Stimulated activated CD4-positive, alpha-beta T cell treated with anti-CD3 and anti-CD28 coated beads, Interleukin-2, amount 100 ng/mL, for 24 hours (primary cell): ENCODE data around the gene GPHN.
A peak's percentile ranks its signal among the peaks of the same experiment; 100 is the strongest.

Experiments used
- DNase-seq, 2 donors: peaks; one replicate each; pipeline ENCODE4 v3.0.0-alpha.2; 2020

The GPHN gene

DNA sequence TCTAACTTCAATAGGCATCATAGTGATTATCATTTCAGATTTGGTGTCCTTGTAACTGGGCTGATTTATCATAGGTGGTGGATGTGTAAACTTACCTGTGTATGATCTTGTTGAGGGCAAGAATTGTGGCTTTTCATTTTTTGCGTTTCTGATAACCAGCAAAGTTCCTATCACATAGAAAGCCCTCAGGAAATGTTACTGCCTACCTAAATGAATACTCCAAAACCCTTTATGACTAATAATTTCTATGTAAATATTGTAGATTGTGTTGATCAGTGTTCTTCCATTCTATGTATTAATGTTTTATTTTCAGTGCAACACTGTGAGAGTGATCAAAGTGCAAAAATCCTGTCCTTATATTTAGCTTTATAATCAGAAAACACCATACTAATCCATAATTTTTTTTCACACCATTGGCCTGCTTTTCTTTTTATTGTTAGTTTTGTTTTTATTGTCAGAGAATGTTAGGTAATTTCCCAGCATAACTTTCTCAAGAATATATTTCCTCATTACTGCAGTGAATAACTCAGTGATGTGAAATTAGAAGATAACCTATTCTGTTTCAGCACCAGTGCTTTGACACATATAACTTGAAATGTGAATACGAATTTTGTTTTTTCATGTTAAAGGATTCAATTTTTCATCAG lies 94.1 kb downstream of the GPHN start:
- DNase-seq = no peak

DNA sequence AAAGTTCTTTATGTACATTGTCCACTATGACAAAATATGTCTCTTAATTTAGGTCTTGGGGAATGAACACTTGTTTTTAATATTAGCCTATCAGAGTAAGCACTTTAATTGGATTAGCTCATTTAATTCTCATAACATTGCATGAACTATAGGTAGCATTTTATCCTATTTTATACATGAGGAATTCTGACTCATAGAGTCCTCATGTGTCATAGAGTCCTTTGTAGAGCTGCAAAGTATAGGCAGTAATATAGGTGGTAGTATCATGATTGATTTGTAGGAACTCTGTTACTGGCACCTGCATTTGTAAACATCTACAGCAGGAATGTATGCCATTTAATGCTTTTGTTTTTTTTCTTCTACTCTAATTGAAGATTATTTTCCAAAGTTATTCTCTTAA lies 96.0 kb downstream of the GPHN start:
- DNase-seq = no peak

DNA sequence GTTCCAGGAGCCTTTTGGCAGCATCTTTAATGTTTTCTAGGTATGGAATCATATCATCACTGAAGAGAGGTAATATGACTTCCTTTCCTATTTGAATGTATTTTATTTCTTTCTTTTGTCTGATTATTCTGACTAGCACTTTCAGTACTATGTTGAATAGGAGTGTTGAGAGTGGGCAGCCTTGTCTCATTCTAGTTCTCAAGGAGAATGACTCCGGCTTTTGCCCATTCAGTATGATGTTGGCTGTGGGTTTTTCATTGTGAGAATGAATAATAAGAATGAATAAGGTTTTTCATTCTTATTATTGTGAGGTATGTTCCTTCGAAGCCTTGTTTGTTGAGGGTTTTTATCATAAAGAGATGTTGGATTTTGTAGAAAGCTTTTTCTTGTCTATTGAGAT lies 98.9 kb downstream of the GPHN start:
- DNase-seq = no peak

DNA sequence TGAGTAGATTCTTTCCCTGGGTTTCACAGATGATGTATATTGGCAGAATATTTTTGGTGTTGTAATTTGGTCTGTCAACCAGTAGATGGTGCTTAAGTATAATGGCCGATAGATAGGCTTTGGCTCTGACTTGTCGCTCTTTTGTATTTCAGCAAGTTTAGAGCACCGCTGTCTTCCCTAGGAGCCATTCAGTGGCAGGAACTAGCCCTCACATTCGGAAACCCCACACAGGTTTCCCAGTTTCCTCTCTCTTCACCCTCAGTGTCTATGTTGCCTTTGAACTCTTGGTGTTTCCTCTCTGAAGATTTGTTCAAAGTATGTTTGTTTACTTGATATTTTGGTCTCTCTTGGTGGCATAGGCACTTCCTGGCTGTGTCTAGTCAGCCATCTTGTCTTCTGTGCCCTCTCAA lies 102.2 kb downstream of the GPHN start:
- DNase-seq = no peak

DNA sequence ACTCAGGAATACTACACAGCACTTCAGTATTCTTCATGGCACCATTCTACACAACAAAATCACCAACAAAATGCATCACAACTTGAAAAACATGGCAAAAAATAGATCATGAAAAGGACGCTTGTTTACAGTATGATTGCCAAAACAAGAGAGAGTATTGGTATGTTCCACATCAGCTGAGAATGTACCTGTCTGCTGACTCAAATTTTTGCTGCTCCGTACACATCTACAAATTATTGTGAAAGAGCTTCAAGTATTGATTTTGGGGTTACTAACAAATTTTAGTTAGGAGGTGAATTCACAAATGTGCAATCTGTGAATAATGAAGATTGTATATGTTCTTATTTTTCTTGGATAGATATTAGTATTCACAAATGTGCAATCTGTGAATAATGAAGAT lies 105.4 kb downstream of the GPHN start:
- DNase-seq = no peak

DNA sequence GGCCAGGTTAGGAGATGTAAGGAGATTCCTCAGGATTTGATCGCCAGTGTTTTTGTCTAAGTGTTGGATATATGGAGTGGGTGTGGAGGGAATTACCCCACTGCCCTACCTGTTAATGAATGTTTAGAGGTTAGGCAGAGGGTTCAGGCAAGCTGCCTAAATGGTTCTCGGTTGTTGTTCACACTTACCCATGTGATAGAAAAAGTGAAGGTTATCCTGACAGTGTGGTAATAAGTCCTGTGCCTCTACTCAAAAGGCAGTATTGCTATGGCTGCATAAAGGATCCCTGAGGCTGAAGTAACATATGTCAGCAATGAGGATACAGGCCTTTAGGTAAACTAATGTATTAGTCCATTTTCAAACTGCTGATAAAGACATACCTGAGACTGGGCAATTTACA lies 112.0 kb downstream of the GPHN start:
- DNase-seq = no peak

DNA sequence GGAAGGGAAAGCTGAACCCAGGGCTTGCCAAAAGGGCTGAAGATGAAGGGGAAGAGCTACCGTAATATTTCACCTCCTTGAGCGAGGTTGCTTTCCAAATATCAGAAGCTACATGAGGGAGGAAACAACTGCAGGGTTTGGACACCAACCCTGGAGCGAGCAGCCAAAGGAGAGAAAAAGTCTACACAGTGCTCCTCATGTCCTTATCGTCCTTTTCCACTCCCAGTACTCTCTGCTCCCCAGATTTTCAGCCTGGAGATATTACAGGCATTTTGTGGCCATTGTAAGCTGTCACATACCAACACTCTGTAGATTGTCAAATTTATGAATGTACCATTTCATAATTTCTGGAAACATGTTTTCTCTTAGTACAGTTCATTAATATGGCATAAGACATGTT lies 115.9 kb downstream of the GPHN start:
- no peak for DNase-seq

DNA sequence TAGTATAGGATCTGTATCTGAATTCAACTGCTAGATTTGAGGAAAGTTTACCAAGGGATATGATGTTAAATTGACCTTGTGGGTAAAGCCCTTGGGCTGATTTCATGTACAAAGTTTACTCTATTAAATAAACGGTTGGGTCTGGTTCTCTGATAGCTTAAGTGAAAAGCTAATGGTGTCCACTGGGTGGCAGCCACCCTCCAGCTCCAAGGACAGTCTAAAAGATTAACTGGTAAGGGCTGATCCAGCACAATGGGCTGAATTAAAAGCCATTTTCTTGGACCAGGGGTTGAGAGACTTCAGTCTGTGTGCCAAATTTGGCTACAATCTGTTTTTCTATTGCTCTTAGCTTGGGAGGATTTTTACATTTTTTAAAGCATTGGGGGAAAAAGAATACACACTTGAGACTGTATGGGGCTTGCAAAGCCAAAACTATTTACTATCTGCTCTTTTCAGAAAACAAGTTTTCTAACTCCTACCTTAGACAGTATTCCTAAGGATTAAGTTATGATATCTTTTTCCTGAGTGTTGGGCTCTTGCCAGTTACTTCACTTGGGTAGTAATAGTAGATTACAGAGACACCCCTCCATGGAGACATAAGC lies 116.5 kb downstream of the GPHN start:
- peak; percentile 34 to 42 for DNase-seq

DNA sequence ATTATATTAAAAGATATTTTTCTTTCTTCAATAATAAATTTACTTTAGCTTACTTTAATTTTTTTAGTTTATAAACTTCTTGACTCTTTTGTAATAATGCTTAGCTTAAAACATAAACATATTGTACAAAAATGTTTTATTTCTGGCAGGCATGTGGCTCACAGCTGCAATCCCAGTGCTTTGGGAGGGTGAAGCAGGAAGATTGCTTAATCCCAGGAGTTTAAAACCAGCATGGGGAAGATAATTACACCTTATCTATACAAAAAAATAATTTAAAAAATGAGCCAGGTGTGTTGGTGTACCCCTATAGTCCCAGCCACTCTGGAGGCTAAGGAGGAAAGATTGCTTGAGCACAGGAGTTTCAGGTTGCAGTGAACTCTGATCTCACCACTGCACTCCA lies 120.7 kb downstream of the GPHN start:
- DNase-seq = no peak

DNA sequence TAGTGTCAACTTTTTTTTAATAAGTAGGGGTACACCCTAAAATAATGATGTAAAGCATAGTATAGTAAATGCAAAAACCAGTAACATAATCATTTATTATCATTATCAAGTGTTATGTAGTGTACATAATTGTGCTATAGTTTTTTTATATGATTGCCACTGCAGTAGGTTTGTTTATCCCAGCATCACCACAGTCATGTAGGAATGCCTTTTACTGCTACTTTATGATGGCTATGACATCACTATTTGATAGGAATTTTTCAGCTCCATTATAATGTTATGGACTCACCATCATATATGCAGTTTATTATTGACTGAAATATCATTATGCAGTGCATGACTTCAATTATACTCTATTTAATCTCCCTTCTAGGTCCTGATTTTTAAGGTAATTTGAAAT lies 121.6 kb downstream of the GPHN start:
- DNase-seq = no peak

DNA sequence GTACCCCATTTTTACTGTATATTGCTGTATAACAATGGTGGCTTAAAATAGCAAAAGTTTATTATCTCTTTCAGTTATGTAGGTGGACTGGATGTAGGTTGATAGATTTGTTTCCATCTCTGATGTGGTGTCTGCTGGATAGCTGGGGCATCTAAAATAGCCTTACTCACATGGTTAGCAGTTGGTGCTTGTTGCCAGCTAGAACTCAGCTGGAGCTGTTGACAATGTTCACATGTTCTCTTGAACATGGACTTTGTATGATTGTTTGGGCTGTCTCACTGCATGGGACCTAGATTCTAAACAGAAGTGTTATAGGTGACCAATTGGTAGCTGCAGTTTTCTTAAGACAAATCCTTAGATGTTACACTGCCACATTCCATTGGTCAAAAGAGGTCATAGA lies 126.9 kb downstream of the GPHN start:
- no peak for DNase-seq

DNA sequence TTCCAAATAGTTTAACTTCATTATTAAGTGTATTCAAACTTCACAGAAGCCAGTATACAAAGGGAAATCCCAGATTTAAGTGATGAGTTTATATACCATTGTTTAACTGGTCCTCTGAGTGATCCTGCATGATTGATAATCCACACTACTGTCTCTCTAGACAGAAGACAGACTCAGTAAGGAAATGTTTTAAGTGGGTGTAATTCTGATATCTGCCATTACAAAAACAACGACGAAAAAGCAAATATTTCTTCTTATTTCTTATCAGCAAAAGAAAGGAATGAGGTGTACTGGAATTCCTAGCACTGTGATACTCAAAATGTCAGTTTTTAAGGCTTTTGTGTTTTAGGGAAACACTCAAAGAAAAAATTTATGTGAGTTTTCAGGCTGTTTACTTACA lies 127.5 kb downstream of the GPHN start:
- DNase-seq = no peak

DNA sequence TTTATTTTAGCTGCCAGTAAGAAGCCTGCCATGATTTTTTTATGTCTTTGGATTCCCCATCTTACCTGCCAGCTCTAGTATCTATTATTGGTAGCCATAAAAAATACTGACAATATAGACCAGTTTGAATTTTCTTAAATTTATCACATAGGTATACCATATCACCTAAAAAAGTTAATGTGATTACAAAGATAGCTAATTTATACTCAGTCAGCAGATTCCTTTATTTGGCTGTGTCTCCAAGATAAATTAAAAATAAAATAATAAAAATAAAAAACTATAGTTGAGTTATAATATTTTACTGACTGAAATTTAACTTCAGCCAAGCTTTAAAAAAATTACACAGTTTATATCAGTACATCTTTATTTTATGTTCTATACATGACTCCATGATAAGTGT lies 128.3 kb downstream of the GPHN start:
- no peak for DNase-seq

DNA sequence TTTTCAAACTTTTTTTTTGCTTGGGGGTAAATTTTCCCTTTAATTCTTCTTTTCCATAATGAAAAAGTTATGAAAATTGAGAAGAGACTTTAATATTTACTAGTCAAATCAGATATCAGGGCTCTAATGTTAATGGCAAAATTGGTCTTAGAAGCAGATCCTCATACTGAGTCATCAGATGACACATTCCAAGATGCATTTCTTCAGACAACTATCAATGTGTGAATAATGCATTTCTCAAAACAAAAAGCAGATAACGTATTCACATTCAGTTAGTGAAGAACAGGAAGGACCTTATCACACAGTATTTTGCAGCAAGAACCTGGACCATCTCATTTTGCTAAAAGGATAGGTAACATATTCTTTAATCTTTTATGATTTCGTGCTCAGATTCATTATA lies 130.7 kb downstream of the GPHN start:
- DNase-seq = no peak

DNA sequence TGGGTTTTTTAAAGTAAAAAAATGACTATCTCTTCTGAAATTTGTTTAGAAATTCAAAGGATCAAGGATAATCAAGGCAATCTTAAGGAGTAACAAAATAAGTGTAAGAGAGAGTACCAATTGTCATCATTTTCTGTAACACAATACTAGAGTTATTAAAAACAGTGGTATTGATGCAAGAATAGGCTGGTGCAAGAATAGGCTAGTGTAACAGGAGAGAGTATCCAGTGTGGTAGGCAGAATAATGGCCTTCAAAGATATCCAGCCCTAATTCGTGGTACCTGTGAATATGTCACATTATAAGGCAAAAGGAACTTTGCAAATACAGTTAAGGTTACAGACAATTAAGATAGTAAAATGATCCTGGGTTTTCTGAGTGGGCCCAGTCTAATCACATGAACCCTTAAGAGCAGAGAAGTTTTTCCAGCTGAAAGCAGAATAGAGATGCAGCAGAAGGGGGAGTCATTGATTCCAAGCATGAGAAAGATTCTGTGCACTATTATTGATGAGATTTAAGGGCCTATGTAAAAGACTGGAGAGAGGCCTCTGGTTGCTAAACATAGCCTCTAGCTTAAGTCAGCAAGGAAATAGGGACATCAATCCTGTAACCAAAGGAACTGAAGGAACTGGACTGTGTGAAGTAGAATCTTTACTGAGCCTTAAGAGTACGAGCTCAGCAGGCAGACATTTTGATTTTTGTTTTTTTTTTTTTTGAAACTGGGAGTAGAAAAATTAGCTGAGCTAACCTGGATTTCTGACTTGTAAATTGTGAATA lies 134.1 kb downstream of the GPHN start:
- DNase-seq = no peak

DNA sequence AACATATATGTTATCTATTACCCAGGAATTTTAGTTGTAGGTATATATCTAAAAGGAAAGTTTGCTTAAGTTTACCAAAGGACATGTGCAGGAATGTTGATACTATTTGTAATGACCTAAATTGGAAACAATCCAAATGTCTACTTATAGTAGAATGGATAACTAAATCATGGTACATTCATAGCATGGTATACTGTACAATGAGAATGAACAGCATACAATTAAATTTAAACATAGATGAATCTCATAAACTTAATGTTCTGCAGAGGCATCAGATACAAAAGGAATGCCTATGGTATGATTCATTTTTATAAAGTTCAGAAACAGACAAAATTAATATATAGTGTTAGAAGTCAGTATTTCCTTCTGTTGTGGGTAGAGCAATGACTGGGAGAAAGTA lies 135.4 kb downstream of the GPHN start:
- no peak for DNase-seq

DNA sequence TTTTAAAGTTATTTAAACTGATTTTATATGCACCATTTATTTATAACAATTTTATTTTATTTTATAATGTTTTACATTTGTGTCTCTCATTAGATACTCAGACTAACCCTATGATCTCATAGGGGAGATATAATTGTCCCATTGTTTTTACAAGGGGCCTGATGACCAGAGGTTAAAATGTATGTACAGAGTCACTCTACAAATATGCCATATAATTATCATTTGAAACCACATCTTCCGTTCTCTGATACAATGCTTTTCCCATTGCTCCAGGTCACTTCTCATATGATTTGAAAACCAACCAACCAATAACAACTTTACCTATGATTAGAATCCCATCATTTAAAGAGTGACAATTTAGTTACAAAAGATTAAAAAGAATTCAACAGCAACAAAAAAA lies 137.8 kb downstream of the GPHN start:
- no peak for DNase-seq

DNA sequence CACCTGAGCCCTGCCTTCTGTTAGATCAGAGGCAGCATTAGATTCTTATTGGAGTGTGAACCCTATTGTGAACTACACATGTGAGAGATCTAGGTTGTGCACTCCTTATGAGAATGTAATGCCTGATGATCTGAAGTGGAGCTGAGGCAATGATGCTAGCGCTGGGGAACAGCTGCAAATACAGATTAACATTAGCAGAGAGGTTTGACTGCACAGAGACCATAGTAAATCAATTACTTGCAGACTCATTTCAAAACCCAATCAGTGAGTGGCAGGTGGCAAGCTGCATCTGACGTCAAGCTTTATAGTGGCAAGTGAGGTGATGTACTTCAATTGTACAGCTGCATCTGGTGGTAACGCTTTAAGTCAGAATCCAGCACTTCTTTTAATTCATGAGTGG lies 141.6 kb downstream of the GPHN start:
- DNase-seq = no peak

DNA sequence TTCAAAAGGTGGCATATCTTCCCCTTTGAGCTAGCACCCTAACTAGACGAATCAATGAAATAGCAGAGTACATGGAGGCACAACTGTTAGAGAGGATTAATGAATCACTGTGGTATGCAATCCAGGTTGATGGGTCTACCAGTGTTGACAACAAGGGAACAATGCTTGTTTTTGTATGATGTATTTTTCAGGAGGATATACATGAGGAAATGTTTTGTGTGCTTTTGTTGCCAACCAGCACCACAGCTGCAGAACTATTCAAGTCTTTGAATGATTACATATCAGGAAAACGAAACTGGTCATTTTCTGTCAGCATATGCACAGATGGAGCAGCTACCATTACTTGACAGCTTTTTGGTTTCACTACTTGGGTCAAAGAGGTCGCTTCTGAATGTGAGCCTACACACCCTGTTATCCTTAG lies 142.6 kb downstream of the GPHN start:
- no peak for DNase-seq

DNA sequence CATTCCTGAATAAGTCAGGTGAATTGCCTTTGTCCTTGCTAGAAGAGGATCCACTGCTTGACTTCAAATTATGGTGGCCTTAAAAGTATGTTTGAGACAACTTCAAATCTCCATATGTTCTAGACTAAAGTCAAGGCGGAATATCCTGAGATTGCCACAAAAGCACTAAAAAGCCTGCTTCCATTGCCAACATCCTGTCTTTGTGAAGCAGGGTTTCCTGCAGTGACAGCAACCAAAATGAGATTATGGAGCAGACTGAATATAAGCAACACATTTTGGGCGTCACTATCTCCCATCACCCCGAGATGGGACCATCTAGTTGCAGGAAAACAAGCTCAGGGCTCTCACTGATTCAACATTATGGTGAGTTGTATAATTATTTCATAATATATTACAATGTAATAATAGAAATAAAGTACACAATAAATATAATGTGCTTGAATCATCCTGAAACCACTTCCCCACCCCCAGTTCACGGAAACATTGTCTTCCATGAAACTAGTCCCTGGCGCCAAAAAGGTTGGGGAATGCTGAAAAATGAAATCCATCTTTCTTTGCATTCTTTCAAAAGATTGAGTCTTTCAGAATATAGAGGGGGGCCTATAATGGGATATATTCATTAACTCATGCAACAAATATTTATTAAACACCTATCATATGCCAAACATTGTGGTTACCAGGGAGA lies 143.7 kb downstream of the GPHN start:
- DNase-seq = no peak

DNA sequence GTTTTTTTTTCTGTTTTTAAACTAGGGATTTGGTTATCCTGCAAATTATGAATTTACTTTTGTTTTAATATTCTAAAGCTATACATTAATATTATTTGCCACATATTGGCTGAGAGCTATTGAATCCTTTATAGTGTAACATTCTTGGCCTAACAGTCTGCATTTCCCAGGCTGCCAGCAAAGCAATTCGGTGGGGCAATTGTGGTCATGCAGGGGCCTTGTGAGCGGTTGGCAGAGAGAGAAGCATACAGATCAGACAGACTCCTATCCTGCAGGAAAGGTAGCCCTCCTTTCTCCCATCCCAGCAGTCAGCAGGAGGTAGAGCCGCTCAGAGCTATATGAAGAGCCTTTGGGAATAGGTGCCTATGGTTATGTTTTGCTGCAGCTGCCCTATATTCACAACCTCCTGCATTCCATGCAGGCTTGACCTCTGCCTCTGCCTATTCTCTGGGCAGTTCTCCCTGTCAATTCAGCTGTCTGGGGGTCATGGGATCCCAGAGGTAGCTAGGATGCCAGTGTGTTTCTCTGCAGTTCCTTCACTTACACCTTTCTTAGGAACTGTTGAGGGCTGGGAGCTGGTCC lies 144.7 kb downstream of the GPHN start:
- no peak for DNase-seq

DNA sequence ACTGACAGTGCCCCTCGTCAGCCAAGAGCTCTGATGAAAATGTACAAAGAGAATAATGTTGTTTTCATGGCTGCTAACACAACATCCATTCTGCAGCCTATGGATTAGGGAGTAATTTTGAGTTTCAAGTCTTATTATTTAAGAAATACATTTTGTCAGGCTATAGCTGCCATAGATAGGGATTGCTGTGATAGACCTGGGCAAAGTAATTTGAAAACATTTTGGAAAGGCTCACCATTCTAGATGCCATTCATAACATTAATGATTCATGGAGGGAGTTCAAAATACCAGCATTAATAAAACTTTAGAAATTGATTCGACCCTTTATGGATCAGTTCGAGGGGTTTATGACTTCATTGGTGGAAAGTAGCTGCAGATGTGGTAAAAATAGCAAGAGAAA lies 149.8 kb downstream of the GPHN start:
- no peak for DNase-seq

DNA sequence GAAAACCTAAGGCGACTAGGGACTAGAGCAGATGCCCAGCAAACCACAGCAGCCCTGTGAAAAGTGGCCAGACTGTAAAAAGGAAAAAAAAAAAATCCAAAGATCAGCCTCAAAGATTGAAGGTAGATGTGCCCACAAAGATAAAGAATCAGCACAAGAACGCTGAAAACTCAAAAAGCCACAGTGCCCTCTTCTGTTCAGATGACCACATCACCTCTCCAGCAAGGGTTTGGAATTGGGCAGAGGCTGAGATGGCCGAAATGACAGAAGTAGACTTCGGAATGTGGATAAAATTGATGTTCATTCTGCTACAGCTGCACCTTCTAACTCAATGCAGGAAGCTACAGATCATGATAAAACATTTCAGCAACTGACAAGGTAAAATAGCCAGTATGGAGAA lies 154.4 kb downstream of the GPHN start:
- DNase-seq = no peak

DNA sequence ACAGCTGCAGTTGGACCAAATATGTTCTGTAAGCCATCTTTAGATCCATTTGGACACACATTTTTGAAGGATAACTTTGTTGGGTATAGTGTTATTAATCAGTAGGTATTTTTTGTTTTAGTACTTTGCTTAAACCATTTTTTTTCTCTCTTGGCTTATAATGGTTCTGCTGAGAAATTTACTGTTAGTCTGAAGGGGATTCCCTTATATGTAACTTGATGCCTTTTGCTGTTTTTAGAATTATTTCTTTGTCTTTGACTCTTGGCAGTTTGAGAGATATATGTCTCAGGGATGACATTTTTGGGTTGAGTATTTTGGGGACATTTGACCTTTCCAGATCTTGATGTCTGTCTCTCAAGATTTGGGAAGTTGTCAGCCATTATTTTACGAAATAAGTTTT lies 169.8 kb downstream of the GPHN start:
- DNase-seq = no peak
